T-helper 2 cell treated with Interferon-gamma antibody and Interleukin-4, amounts not matched to agents 5 μg/mL and 100 μg/mL, for 36 hours (primary cell): ENCODE measurements around the gene NOL9.

Experiments
- DNase-seq: peaks from one replicate; pipeline ENCODE4 v3.0.0; 2021; ENCODE audit warnings: low spot score
- H3K27ac Mint-ChIP-seq: one replicate; pipeline ENCODE4 v1.8.0; 2021; ENCODE audit warnings: mild to moderate bottlenecking, mixed read lengths
- H3K27me3 Mint-ChIP-seq: one replicate; pipeline ENCODE4 v1.8.0; 2021; ENCODE audit warnings: low read depth, mixed read lengths
- H3K36me3 Mint-ChIP-seq: one replicate; pipeline ENCODE4 v1.8.0; 2021; ENCODE audit warnings: low read depth, mixed read lengths
- H3K4me1 Mint-ChIP-seq: one replicate; pipeline ENCODE4 v1.8.0; 2021; ENCODE audit warnings: low read depth, mixed read lengths
- H3K4me3 Mint-ChIP-seq: one replicate; pipeline ENCODE4 v1.8.0; 2022; ENCODE audit warnings: mild to moderate bottlenecking, moderate library complexity, mixed read lengths
- H3K9me3 Mint-ChIP-seq: one replicate; pipeline ENCODE4 v1.8.0; 2021; ENCODE audit warnings: mixed read lengths

The NOL9 gene

DNA sequence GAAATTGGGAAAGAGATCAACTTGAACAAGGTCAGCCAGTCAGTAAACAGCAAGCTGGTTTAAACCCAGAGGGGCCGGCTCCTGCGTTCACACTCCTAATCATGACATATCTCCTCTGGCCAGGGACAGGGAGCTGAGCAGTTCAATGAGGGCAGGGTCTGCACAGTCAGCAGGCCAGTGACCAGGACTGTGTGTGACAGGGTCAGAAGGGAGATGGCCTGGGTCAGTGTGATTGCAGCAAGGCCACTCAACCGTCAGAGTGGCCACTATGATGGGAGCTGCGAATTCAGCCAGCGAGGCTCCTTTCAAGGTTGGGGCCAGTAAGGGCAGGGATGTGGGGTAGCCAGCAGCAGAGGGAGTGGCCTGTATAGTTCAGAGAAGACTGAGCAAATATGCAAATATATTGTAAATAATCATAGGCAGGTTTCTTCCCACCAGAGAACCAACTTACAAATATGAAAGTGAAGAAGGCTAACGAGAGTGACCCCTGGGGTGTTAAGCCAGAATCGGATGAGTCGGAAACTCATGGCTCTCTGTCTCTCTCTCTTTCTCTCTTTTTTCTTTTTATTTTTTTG lies 20.0 kb downstream of the NOL9 start:
- Mint-ChIP-seq H3K4me3 (no peak overlapping the region), H3K27ac (no peak overlapping the region), H3K36me3 (peaks cover 40% of the 10 kb centered on the region), H3K9me3 (no peaks in the 10 kb centered on the region), H3K27me3 (no peaks in the 10 kb centered on the region), H3K4me1 (no peaks in the 10 kb centered on the region)
- no peak for DNase-seq

DNA sequence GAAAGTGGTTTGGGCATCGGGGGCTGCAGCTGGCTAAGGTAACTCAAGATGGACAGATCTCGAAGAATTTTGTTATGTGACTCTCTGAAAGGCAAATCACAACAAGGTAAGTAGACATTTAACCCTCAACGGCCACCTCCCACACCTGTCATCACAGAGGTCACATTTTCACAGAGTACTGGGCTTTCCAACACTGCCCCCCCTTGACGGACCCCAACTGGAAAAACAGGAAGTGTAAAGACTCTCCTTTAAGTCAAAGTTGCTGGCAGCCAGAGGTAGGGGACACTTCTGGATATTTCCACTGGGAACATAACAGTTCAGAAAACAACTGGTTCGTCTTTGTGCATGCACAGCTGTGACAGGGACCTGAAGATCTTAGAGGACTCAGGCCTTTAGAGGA lies 22.3 kb downstream of the NOL9 start:
- no peak overlapping the region for H3K4me3 Mint-ChIP-seq
- no peak for DNase-seq
- H3K27me3 Mint-ChIP-seq, result no peaks in the 10 kb centered on the region
- no peak overlapping the region for H3K27ac Mint-ChIP-seq
- H3K36me3 Mint-ChIP-seq, result peaks cover 42% of the 10 kb centered on the region
- no peaks in the 10 kb centered on the region for H3K9me3 Mint-ChIP-seq
- no peaks in the 10 kb centered on the region for H3K4me1 Mint-ChIP-seq

DNA sequence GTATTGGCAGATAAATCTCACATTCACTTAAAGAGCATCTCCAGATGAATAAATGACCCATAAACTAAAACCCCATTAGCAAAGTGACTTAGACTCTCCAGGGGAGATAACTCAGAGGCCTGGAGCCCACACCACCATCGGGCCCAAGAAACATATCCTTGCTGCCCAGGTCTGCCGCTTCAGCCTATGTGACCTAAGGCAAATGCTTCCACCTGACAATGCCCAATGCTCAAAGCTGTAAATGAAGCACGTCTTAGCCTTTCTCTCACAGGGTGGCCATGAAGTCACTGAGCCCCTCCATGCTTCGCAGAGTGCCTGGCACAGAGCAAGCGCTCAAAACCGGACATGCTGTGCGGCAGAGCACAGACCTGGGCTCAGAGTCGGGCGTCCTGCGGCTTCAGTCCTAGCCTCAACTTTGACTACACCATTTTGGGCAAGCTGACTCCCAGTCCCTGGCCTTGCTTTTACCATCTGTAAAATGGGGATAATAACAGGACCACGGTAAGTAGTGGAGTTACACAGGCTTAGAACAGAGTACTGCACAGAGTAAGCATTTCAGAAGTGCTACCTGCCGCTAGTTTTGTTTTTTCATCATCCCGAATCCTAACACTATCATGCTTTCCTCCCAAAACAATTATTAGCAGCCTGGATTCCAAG lies 23.7 kb downstream of the NOL9 start:
- Mint-ChIP-seq H3K36me3 (peaks cover 46% of the 10 kb centered on the region), H3K9me3 (no peaks in the 10 kb centered on the region)

DNA sequence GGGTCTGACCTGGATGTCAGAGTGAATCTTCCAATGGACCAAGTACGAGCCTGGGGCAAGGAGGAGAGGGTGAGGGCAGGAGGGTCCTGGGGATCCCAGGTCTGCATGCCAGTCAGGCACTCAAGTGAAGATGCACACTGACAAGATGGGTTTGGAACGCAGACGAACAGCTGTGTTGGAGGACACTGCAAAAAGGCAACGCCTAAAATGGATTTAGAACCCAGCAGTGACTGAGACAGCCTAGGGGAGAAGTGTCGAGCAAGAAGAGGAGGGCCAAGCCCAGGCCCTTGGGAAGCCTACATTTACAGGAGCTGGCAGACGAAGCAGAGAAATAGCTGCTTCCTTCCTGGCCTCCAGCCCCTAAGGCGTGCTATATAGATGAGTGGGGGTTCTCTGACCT lies 25.8 kb downstream of the NOL9 start:
- Mint-ChIP-seq H3K9me3 (no peaks in the 10 kb centered on the region), H3K27me3 (no peaks in the 10 kb centered on the region), H3K4me1 (no peaks in the 10 kb centered on the region), H3K4me3 (no peak overlapping the region), H3K27ac (no peak overlapping the region), H3K36me3 (peaks cover 50% of the 10 kb centered on the region)
- no peak for DNase-seq

More for the DNA sequence above, 23.7 kb downstream of the NOL9 start:
- DNase-seq, result no peak
- H3K27ac Mint-ChIP-seq, result no peak overlapping the region
- H3K4me3 Mint-ChIP-seq, result no peak overlapping the region
- no peaks in the 10 kb centered on the region for H3K27me3 Mint-ChIP-seq
- H3K4me1 Mint-ChIP-seq, result no peaks in the 10 kb centered on the region

DNA sequence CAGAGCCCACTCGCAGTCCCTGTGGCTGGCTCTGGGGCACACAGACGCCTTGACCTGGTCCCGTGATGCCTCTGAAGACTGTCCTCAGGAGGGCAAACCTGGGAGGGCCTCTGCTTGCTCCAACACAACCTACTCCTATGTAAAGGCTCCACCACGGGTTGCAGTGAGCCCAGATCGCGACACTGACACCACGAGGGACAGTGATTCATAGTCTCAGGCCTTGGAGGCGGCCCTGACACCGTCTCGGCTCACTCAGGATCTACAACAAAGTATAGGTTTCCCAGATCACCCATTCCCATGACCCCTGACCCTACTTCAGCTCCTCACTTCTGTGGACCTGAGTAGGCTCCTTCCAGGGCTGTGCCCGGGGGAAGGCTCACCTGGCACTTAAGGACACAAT lies 28.0 kb downstream of the NOL9 start:
- no peaks in the 10 kb centered on the region for H3K27me3 Mint-ChIP-seq
- H3K27ac Mint-ChIP-seq, result no peak overlapping the region
- no peaks in the 10 kb centered on the region for H3K9me3 Mint-ChIP-seq
- H3K4me3 Mint-ChIP-seq, result no peak overlapping the region
- no peak for DNase-seq
- peaks cover 37% of the 10 kb centered on the region for H3K36me3 Mint-ChIP-seq
- no peaks in the 10 kb centered on the region for H3K4me1 Mint-ChIP-seq

DNA sequence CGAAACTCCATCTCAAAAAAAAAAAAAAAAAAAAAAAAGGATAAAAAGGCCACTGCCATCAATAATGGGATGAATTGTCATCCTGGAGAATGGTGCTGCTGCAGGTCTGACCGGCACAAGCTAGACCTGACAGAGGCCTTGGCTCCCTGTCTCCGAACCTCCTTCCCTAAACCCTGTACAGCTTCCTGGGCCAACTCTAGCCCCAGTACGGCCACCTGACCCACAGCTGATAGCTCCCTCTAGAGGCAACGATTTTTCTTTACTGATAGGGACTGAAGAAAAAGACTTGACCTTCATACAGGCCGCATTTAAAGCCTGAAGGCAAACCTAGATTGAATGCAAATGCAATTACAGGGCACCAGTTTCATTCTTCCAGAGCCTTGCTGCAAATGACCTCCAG lies 30.7 kb downstream of the NOL9 start:
- Mint-ChIP-seq H3K36me3 (peaks cover 27% of the 10 kb centered on the region), H3K27me3 (no peaks in the 10 kb centered on the region), H3K27ac (no peak overlapping the region), H3K9me3 (no peaks in the 10 kb centered on the region), H3K4me3 (no peak overlapping the region), H3K4me1 (no peaks in the 10 kb centered on the region)
- DNase-seq, result no peak

DNA sequence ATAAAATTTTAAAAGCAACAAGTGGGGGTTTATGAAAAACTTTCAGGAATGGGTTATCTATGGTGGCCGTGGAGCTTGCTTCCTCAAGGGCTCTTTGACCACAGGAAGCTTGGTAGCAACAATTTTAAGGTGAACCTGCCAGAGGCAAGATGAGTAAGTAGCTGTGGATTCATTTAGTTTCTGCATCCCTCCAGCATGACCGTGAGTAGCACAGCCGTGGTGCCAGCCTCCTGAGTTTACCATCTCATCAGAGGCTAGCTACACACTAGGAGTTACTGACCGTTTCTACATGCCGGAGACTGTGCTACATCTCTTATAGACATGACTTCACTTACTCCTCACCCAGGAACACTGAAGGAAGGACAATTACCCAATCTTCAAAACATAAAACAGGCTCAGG lies 32.8 kb downstream of the NOL9 start:
- DNase-seq, result no peak
- peaks cover 16% of the 10 kb centered on the region for H3K36me3 Mint-ChIP-seq
- no peaks in the 10 kb centered on the region for H3K27me3 Mint-ChIP-seq
- H3K4me1 Mint-ChIP-seq, result no peaks in the 10 kb centered on the region
- H3K4me3 Mint-ChIP-seq, result no peak overlapping the region
- H3K9me3 Mint-ChIP-seq, result no peaks in the 10 kb centered on the region
- no peak overlapping the region for H3K27ac Mint-ChIP-seq

DNA sequence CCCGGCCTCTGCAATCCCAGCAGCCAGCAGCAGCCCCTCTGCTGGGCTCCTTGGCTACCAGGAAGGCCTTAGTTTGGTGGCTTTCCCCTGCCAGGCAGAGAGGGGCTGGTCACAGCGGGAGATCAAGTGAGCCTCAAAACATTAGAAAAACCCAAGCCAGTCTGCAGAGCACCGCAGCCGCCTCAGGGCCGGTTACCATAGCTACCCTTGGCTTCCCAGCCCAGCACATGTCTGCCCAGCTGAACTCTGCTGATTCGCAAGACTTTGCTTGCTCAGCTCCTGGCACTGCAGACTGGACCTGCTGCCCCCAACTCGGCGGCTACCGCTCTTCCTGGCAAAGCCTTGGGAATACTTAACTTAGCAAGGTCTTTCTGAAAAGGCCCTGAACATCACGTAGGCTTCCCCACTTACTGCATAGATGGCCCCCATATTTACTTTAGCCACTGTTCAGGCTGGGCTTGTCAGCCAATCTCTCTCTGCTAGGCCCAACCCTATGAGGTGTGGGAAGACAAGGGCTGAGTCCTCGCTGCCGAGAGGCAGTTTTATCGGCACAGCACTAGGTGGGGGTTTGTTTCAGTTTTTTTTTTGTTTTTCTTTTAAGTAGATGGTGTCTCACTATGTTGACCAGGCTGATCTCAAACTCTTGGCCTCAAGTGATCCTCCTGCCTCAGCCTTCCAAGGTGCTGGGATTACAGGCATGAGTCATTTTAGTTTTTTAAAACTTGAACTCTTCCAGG lies 34.2 kb downstream of the NOL9 start:
- Mint-ChIP-seq H3K4me1 (no peaks in the 10 kb centered on the region), H3K27me3 (no peaks in the 10 kb centered on the region), H3K36me3 (peaks cover 10% of the 10 kb centered on the region), H3K27ac (no peak overlapping the region), H3K9me3 (no peaks in the 10 kb centered on the region), H3K4me3 (no peak overlapping the region)
- no peak for DNase-seq

DNA sequence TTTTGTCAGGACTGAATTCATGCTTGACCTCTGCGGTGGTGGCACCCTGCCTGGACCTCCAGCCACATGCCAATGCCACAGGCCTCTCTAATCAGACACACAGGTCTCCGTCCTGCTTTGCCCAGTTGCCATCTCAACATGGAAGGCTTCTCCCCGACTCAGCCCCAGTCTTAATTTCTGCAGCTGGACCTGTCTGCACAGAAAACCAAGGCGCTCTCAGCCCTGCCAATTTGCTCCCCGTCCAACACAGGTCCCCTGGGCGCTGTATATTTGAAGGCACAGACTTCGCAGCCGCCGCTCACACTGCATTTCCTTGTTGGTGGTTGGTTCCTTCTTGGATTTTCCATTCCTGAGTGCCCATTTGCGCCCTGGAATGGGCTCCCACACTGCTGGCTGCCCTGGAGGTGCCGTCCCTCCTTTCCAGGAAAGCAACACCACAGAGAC lies 34.8 kb downstream of the NOL9 start:
- Mint-ChIP-seq H3K9me3 (no peaks in the 10 kb centered on the region), H3K27me3 (no peaks in the 10 kb centered on the region), H3K36me3 (peaks cover 9% of the 10 kb centered on the region), H3K27ac (no peak overlapping the region), H3K4me1 (no peaks in the 10 kb centered on the region), H3K4me3 (no peak overlapping the region)
- no peak for DNase-seq

DNA sequence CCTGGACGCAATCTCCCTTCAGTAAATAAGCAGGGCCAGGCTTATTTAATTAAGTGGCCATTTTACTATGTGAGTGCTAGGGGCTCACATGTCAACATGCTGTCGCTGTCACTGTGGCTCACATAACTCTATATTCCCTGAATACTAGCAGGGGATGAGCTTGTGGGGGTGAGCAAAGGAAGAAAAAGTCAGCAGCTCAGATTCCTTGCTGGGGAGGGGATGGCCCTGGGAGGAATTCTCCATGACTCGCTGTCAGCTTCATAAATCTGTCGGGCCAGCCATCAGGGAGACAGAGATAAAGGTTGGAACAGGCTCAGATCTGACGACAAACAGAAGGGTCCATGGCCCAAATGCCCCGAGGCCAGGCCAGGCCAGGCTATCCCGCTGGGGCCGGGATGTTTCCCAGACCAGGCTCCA lies 36.9 kb downstream of the NOL9 start:
- Mint-ChIP-seq H3K9me3 (no peaks in the 10 kb centered on the region), H3K4me3 (no peak overlapping the region), H3K4me1 (no peaks in the 10 kb centered on the region), H3K27ac (no peak overlapping the region), H3K27me3 (no peaks in the 10 kb centered on the region), H3K36me3 (no peaks in the 10 kb centered on the region)
- no peak for DNase-seq

DNA sequence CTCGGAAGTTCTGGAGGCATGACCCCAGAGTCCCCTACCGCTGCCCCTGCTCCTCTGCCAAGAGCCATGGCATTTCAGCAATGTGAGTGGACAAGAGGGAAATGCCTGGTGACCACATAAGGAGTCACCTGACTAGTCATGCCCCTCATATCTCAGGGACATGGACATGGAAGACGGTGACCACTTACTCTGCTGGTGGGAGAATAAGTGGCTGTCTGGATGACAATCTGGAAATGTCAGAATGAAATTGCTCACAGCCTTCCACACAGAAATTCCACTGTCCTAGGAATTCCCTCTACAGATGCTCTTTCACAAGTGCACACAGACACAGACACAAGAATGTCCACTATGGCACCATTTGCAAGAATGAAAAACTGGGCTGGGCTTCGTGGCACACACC lies 38.5 kb downstream of the NOL9 start:
- Mint-ChIP-seq H3K4me3 (no peak overlapping the region), H3K4me1 (no peaks in the 10 kb centered on the region), H3K27ac (no peak overlapping the region), H3K27me3 (no peaks in the 10 kb centered on the region), H3K36me3 (no peaks in the 10 kb centered on the region), H3K9me3 (no peaks in the 10 kb centered on the region)
- no peak for DNase-seq

DNA sequence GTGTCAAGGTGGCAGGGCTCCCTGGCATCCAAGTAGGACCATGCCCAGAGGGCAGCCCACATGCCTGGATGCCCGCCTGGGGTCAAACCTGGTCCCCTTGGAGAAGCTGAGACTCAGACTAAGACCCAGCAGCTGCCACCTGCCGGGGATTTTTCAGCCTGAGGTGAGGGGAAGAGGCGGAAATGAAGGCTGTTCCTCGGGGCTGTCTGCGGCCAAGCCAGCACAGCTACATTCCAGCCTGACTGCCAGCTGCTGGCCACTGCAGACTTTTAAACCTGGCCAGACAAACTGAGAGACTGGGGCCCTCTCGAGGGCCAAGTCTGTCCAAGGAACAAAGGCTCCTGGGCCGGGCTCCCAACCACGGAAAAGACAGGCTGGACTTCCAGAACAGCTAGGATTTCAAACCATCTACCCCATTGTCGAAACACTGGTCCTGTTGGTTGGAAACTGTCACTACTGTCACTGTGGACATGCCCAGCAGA lies 41.0 kb downstream of the NOL9 start:
- Mint-ChIP-seq H3K9me3 (no peaks in the 10 kb centered on the region), H3K27me3 (no peaks in the 10 kb centered on the region), H3K36me3 (no peaks in the 10 kb centered on the region), H3K27ac (no peak overlapping the region), H3K4me1 (no peaks in the 10 kb centered on the region), H3K4me3 (no peak overlapping the region)
- no peak for DNase-seq

DNA sequence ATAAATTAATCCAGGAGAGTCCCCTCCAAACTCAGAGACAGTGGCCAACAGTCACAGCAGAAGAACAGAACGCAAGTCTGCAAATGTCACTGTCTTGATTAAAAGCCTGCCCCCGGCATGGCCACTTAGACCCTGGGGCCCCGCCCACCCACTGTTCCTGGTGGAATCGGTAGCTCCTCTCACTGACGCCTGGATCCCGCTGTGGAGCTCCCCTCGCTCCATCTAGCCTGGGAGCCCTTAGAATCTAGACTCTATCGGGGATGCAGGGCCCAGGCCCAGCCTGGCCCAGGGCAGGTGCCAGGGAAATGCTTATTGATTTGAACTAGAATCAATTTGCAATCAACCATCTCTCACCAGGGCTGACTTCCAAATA lies 41.4 kb downstream of the NOL9 start:
- no peaks in the 10 kb centered on the region for H3K4me1 Mint-ChIP-seq

DNA sequence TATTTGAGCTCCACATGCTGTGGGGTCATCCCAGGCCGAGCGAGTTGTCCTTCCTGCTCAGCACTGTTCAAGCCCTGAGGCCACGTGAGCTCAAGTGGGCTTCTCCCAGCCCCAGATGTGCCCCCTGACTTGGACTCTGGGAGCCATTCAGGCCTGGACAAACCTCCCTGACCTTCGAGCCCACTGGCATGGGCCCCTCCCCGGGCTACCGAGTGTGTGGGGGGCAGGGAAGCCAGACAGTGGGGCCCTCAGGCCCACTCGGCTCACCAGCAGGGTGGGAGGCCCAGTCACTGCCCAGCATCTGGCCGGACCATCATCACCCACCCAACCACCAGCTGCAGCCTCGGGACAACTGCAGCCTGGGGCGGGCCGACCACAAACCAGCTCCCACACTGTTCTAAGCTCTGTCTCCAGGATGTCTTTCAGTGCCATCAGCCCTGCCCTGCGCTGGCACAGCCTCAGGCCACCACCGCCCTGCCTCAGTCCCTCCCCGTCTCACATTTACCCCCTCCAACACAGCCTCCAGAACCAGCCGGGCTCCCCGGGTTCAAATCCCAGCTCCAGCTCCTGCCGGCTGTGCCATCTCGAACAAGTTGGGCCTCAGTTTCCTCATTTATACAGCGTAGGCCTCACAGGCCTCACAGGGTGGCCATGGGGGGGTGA lies 41.9 kb downstream of the NOL9 start:
- no peak overlapping the region for H3K27ac Mint-ChIP-seq
- no peaks in the 10 kb centered on the region for H3K4me1 Mint-ChIP-seq
- no peaks in the 10 kb centered on the region for H3K9me3 Mint-ChIP-seq
- H3K27me3 Mint-ChIP-seq, result no peaks in the 10 kb centered on the region
- H3K36me3 Mint-ChIP-seq, result no peaks in the 10 kb centered on the region
- DNase-seq, result no peak
- no peak overlapping the region for H3K4me3 Mint-ChIP-seq

More for the DNA sequence above, 41.4 kb downstream of the NOL9 start:
- DNase-seq, result no peak
- Mint-ChIP-seq H3K9me3 (no peaks in the 10 kb centered on the region), H3K27ac (no peak overlapping the region), H3K36me3 (no peaks in the 10 kb centered on the region), H3K27me3 (no peaks in the 10 kb centered on the region), H3K4me3 (no peak overlapping the region)
